Spleen (tissue), 11 donors: Measurements from ENCODE around the gene SORCS2. TPM values are rescaled to one million over a fixed set of nuclear protein-coding genes. Genes with fewer than 3 reads are reported as not detected.

Source experiments
- DNase-seq: peaks from one replicate; pipeline ENCODE4 v3.0.0-alpha.2; 2020
- H3K27ac ChIP-seq, 8 donors: fragments of 200-600 bp; sonication (generic) in 7 of 8; 1 replicate in 4 of 8; 2 replicates in 4 of 8; pipeline versions ENCODE4 v1.5.0 to v1.8.0; 2016 to 2021; ENCODE audit warnings: inconsistent platforms in 4 of 8, mild to moderate bottlenecking in 4 of 8, moderate library complexity in 1 of 8
- H3K27me3 ChIP-seq, 7 donors: fragments of 200-600 bp; sonication (generic) in 6 of 7; replicated peaks in 1 of 7; 1 replicate in 4 of 7; 2 replicates in 3 of 7; pipeline versions ENCODE4 v1.5.0 to v1.8.0; 2016 to 2021; ENCODE audit warnings: inconsistent platforms in 3 of 7, mild to moderate bottlenecking in 1 of 7
- H3K36me3 ChIP-seq, 6 donors: fragments of 200-600 bp; sonication (generic) in 5 of 6; 1 replicate in 4 of 6; 2 replicates in 2 of 6; pipeline versions ENCODE4 v1.5.0 to v1.8.0; 2016 to 2021; ENCODE audit warnings: inconsistent platforms in 2 of 6
- H3K4me1 ChIP-seq, 6 donors: fragments of 200-600 bp; sonication (generic) in 5 of 6; 1 replicate in 3 of 6; 2 replicates in 3 of 6; pipeline versions ENCODE4 v1.5.0 to v1.8.0; 2016 to 2021; ENCODE audit warnings: inconsistent platforms in 3 of 6
- H3K4me3 ChIP-seq, 8 donors: fragments of 200-600 bp; sonication (generic) in 7 of 8; 1 replicate in 4 of 8; 2 replicates in 4 of 8; pipeline versions ENCODE4 v1.5.0 to v1.8.0; 2016 to 2021; ENCODE audit warnings: inconsistent platforms in 4 of 8, mild to moderate bottlenecking in 4 of 8, moderate library complexity in 2 of 8
- H3K9me3 ChIP-seq, 8 donors: fragments of 200-600 bp; sonication (generic) in 7 of 8; 1 replicate in 4 of 8; 2 replicates in 4 of 8; pipeline versions ENCODE4 v1.5.0 to v1.8.0; 2016 to 2021; ENCODE audit warnings: inconsistent platforms in 4 of 8
- POLR2A ChIP-seq, 3 donors: fragments of 450-650 bp; IDR thresholded peaks; one replicate each; pipeline ENCODE4 v1.5.1; 2017; ENCODE audit warnings: antibody characterized with exemption in 3 of 3, mild to moderate bottlenecking in 1 of 3
- POLR2AphosphoS5 ChIP-seq, 3 donors: sonication (generic); formaldehyde crosslinking; IDR thresholded peaks; one replicate each; pipeline ENCODE4 v1.5.1; 2017; ENCODE audit warnings: antibody characterized with exemption in 3 of 3
- WGBS, 5 donors: extraction: QIAGEN DNeasy Blood & Tissue Kit in 3 of 5; methylation state at CpG; one replicate each; pipeline versions ENCODE4 v1.1.5 to v1.1.7; 2013 to 2018; 5-methylcytosine and 5-hydroxymethylcytosine counted together
- intact Hi-C: fragments of 100-400 bp; cut with DNase I; formaldehyde crosslinking; loops from one replicate; pipeline ENCODE4 v1.15.0; 2023; ENCODE audit warnings: low total_unique reads
- polyA plus RNA-seq, 3 donors: library from polyadenylated mRNA; stranded (reverse); fragments of 200-250 nt; gene quantifications; one replicate each; pipeline ENCODE4 v1.2.1, GENCODE V29; 2013
- total RNA-seq, 7 donors: library from RNA; depleted of rRNA in 3 of 7; stranded (reverse); fragments of >200 nt in 3 of 7; fragmentation: NEBNext Ultra II Directional in 4 of 7; extraction: Animal tissue kit (Norgen Biotek cat#: 25700) in 4 of 7; gene quantifications; one replicate each; pipeline versions ENCODE4 v1.1.0 to v1.2.1, GENCODE V29; 2016 to 2021
- TF ChIP-seq, protein P1 (sequence below), 11 experiments: fragments of 200-600 bp in 7 of 11; fragments of 450-650 bp in 4 of 11; sonication (generic) in 4 of 11; IDR thresholded peaks in 8 of 11; conservative IDR thresholded peaks in 3 of 11; 1 replicate in 7 of 11; 2 replicates in 4 of 11; pipeline versions ENCODE4 v1.4.0 to v1.8.0; 2016 to 2021; ENCODE audit warnings: antibody characterized with exemption in 11 of 11, inconsistent platforms in 4 of 11, mild to moderate bottlenecking in 1 of 11
- donor health status: healthy with polysubstance abuse.
- donor health status: DM: no; HTN: no; CAD: no; lungs with moderate emphysema.
- donor health status: DM: no; HTN: no; CAD: no.
- donor health status: Bipolar disorder and iron deficiency.
- donor health status: healthy.
- donor health status: DM: no; HTN: no; CAD: no.
- donor health status: DM: yes; HTN: yes; CAD: no.

SORCS2 gene
- total and polyA plus RNA-seq, 10 donors = 0.33 to 1.6 (median 0.60) TPM

DNA sequence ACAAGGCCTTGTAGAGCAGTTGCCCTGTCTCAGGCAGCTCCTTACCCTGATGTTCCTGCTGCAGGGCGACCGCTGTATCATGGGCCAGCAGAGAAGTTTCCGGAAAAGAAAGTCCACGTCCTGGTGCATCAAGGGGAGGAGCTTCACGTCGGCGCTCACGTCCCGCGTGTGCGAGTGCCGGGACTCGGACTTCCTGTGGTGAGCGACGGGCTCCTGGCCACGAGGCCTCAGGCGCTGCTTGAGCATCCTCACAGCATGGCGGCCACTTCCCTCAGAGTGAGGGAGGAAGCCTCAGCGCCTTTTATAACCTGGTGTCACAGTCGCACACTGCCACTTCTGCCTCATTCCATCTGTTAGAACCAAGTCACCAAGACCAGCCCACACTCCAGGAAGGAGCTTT is 521.8 kb downstream of the SORCS2 start:
- H3K27me3 ChIP-seq = peaks cover 0 to 32% (median 6%) of the 10 kb centered on the region in 7 donors
- DNase-seq = no peak
- H3K9me3 ChIP-seq = peaks cover 0 to 9% (median 6%) of the 10 kb centered on the region in 8 donors
- TF ChIP-seq POLR2AphosphoS5 (IDR thresholded peaks at IDR 0.05) = no peak
- TF ChIP-seq, protein P1, sequence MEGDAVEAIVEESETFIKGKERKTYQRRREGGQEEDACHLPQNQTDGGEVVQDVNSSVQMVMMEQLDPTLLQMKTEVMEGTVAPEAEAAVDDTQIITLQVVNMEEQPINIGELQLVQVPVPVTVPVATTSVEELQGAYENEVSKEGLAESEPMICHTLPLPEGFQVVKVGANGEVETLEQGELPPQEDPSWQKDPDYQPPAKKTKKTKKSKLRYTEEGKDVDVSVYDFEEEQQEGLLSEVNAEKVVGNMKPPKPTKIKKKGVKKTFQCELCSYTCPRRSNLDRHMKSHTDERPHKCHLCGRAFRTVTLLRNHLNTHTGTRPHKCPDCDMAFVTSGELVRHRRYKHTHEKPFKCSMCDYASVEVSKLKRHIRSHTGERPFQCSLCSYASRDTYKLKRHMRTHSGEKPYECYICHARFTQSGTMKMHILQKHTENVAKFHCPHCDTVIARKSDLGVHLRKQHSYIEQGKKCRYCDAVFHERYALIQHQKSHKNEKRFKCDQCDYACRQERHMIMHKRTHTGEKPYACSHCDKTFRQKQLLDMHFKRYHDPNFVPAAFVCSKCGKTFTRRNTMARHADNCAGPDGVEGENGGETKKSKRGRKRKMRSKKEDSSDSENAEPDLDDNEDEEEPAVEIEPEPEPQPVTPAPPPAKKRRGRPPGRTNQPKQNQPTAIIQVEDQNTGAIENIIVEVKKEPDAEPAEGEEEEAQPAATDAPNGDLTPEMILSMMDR (IDR thresholded peaks at IDR 0.05 in 8 of 11, conservative IDR thresholded peaks at IDR 0.05 in 3 of 11) = no peak
- TF ChIP-seq POLR2A (IDR thresholded peaks at IDR 0.05) = no peak
- intact Hi-C loops = no loop called here
- H3K4me1 ChIP-seq = peaks cover 0 to 2% (median under 1%) of the 10 kb centered on the region in 6 donors
- no peak overlapping the region for H3K27ac ChIP-seq
- H3K4me3 ChIP-seq = no peak overlapping the region
- H3K36me3 ChIP-seq = no peaks in the 10 kb centered on the region
- 87 to 95% (median 93%) methylated on average over 20 of the region's 20 CpGs for WGBS, 5 donors

DNA sequence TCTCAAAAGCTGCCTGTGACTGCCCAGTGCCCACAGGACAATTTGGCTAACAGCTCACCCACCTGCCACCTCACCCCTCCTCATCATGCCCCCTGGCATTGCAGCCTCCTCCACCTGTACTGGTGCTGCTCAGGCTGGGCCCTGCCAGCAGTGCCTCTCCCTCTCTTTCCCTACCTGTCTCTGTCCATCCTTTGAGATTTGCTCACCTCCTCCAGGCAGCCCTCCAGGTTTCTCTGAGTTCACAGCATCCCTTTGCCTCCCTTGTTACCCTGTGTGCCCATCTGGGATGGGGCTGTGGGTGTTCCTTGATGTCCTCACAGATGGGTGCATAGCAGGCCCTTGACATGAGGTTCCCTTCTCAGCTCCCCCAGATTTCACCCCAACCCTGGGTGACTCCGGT is 522.4 kb downstream of the SORCS2 start:
- Histone ChIP-seq H3K4me3 (no peak overlapping the region), H3K27ac (no peak overlapping the region), H3K4me1 (peaks cover 0 to 7% (median 4%) of the 10 kb centered on the region in 6 donors), H3K9me3 (peaks cover 0 to 9% (median 6%) of the 10 kb centered on the region in 8 donors), H3K36me3 (no peaks in the 10 kb centered on the region), H3K27me3 (peaks cover 0 to 37% (median 11%) of the 10 kb centered on the region in 7 donors)
- intact Hi-C loops = loop anchor here (5.0 kb wide), 1 partner anchor 522 kb away; the partner anchor contains the start of gene SORCS2
- no peak for TF ChIP-seq POLR2AphosphoS5 (IDR thresholded peaks at IDR 0.05)
- no peak for TF ChIP-seq POLR2A (IDR thresholded peaks at IDR 0.05)
- TF ChIP-seq, protein P1 (IDR thresholded peaks at IDR 0.05 in 8 of 11, conservative IDR thresholded peaks at IDR 0.05 in 3 of 11) = no peak
- WGBS, 5 donors = 76 to 95% (median 88%) methylated on average over 1 of the region's 1 CpG
- no peak for DNase-seq

DNA sequence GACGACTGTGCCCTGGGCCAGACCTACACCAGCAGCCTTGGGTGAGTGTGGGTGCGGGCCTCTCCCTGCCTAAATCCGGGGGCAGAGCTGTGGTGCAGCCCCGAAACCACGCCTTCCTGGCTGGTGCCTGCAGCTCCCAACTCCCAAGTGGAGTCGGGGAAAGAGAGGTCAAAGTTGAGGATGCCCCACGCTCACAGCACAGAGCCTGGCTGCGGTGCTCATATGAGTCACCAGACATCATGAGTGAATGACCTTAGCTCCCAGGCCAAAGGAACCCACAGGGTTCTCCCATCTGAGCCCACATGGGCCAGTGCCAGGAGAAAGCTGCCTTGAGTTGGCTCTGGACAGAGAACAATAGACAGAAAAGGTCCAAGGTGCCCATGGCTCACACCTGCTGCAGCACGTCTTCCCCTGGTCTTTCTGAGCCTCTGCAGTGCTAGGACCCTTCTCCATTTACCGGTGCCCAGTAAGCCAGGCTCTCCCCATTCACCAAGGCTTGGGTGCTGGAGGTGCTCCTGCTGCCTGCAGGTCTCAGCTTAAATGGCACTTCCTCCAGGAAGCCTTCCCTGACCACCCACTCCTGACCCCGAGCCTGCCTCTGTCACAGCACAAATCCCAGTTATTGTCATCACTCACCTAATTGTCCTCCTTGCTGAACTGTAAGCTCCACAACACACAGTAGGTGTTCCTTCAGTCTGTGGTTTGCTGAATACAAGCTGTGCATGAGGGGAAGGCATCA is 523.1 kb downstream of the SORCS2 start:
- Histone ChIP-seq H3K4me1 (peaks cover 0 to 7% (median 4%) of the 10 kb centered on the region in 6 donors), H3K4me3 (no peak overlapping the region), H3K27ac (no peak overlapping the region), H3K27me3 (peaks cover 0 to 45% (median 13%) of the 10 kb centered on the region in 7 donors), H3K36me3 (no peaks in the 10 kb centered on the region), H3K9me3 (peaks cover 0 to 9% (median 6%) of the 10 kb centered on the region in 8 donors)
- TF ChIP-seq, protein P1 (IDR thresholded peaks at IDR 0.05 in 8 of 11, conservative IDR thresholded peaks at IDR 0.05 in 3 of 11) = no peak
- TF ChIP-seq POLR2AphosphoS5 (IDR thresholded peaks at IDR 0.05) = no peak
- no peak for TF ChIP-seq POLR2A (IDR thresholded peaks at IDR 0.05)
- DNase-seq = no peak
- intact Hi-C loops = loop anchor here (5.0 kb wide), 1 partner anchor 523 kb away; the partner anchor contains the start of gene SORCS2
- WGBS, 5 donors = 77 to 89% (median 87%) methylated on average over 9 to 11 of the region's 11 CpGs
